Esophagus squamous epithelium (tissue), 5 donors: ENCODE data around the gene CCL25. TPM values are rescaled to one million over a fixed set of nuclear protein-coding genes. Genes with fewer than 3 reads are reported as not detected.

Experiments
- DNase-seq: peaks from one replicate; lab custom pipeline; 2025; lab: John Stamatoyannopoulos, UW
- H3K27ac ChIP-seq, 4 donors: fragments of 200-600 bp; sonication (generic); one replicate each; pipeline ENCODE4 v1.5.1; 2016 to 2019; ENCODE audit warnings: mild to moderate bottlenecking in 1 of 4
- H3K27me3 ChIP-seq, 4 donors: fragments of 200-600 bp; sonication (generic); 1 replicate in 3 of 4; 2 replicates in 1 of 4; pipeline versions ENCODE4 v1.5.1 to v1.6.0; 2017 to 2021; ENCODE audit warnings: antibody characterized with exemption in 1 of 4
- H3K36me3 ChIP-seq, 3 donors: fragments of 200-600 bp; sonication (generic); one replicate each; pipeline ENCODE4 v1.5.1; 2016 to 2019
- H3K4me1 ChIP-seq, 3 donors: fragments of 200-600 bp; sonication (generic); one replicate each; pipeline ENCODE4 v1.5.1; 2017 to 2019
- H3K4me3 ChIP-seq, 4 donors: fragments of 200-600 bp; sonication (generic); 1 replicate in 3 of 4; 2 replicates in 1 of 4; pipeline ENCODE4 v1.5.1; 2016 to 2019; ENCODE audit warnings: mild to moderate bottlenecking in 2 of 4, moderate library complexity in 1 of 4
- H3K9me3 ChIP-seq, 3 donors: fragments of 200-600 bp; sonication (generic); one replicate each; pipeline ENCODE4 v1.5.1; 2016 to 2019
- POLR2A ChIP-seq, 4 donors: fragments of 450-650 bp; IDR thresholded peaks; one replicate each; pipeline ENCODE4 v1.6.1; 2017; ENCODE audit warnings: antibody characterized with exemption in 4 of 4, mild to moderate bottlenecking in 4 of 4, moderate library complexity in 3 of 4
- WGBS, 2 donors: methylation state at CpG; one replicate each; pipeline ENCODE4 v1.1.5; 2018; 5-methylcytosine and 5-hydroxymethylcytosine counted together
- intact Hi-C: fragments of 100-400 bp; cut with DNase I; formaldehyde crosslinking; loops from one replicate; pipeline ENCODE4 v1.15.0; 2022
- total RNA-seq, 4 donors: library from RNA; depleted of rRNA; stranded (reverse); fragments of >200 nt; gene quantifications; one replicate each; pipeline ENCODE4 v1.1.0, GENCODE V29; 2016
- TF ChIP-seq, protein P1 (sequence below), 6 experiments: fragments of 450-650 bp in 4 of 6; fragments of 200-600 bp in 2 of 6; sonication (generic) in 2 of 6; IDR thresholded peaks; one replicate each; pipeline ENCODE4 v1.5.1; 2016 to 2019; ENCODE audit warnings: antibody characterized with exemption in 6 of 6, mild to moderate bottlenecking in 4 of 6, moderate library complexity in 4 of 6
- donor health status: DM: yes; HTN: yes; CAD: no.

CCL25 gene
- total RNA-seq, 4 donors from 2014 or later = not detected

DNA sequence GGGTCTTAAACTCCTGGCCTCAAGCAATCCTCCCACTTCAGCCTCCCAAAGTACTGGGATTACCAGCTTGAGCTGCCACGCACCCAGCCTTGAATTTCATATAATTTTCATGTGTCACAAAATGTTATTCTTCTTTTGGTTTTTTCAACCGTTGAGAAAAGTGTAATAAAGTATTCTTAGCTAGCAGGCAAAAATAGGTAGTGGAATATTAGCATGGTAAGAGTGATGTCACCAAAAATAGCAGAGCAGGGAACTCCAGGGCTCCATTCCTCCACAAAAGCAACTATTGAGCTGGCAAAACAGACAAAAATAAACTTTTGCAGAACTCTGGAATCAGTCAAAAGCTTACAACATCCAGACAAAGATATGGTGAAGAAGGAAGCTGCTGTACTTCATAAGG lies 52.9 kb downstream of the CCL25 start:
- H3K4me3 ChIP-seq = no peak overlapping the region
- intact Hi-C loops = no loop called here
- no peaks in the 10 kb centered on the region for H3K4me1 ChIP-seq
- H3K36me3 ChIP-seq = no peaks in the 10 kb centered on the region
- no peak overlapping the region for H3K27ac ChIP-seq
- WGBS, 2 donors = 51 to 88% methylated on average over 2 of the region's 2 CpGs
- peaks cover 0 to 25% (median 0%) of the 10 kb centered on the region in 4 donors for H3K27me3 ChIP-seq
- H3K9me3 ChIP-seq = no peaks in the 10 kb centered on the region
- no peak for TF ChIP-seq POLR2A (IDR thresholded peaks at IDR 0.05)
- TF ChIP-seq, protein P1, sequence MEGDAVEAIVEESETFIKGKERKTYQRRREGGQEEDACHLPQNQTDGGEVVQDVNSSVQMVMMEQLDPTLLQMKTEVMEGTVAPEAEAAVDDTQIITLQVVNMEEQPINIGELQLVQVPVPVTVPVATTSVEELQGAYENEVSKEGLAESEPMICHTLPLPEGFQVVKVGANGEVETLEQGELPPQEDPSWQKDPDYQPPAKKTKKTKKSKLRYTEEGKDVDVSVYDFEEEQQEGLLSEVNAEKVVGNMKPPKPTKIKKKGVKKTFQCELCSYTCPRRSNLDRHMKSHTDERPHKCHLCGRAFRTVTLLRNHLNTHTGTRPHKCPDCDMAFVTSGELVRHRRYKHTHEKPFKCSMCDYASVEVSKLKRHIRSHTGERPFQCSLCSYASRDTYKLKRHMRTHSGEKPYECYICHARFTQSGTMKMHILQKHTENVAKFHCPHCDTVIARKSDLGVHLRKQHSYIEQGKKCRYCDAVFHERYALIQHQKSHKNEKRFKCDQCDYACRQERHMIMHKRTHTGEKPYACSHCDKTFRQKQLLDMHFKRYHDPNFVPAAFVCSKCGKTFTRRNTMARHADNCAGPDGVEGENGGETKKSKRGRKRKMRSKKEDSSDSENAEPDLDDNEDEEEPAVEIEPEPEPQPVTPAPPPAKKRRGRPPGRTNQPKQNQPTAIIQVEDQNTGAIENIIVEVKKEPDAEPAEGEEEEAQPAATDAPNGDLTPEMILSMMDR (IDR thresholded peaks at IDR 0.05) = no peak
- DNase-seq = no peak

DNA sequence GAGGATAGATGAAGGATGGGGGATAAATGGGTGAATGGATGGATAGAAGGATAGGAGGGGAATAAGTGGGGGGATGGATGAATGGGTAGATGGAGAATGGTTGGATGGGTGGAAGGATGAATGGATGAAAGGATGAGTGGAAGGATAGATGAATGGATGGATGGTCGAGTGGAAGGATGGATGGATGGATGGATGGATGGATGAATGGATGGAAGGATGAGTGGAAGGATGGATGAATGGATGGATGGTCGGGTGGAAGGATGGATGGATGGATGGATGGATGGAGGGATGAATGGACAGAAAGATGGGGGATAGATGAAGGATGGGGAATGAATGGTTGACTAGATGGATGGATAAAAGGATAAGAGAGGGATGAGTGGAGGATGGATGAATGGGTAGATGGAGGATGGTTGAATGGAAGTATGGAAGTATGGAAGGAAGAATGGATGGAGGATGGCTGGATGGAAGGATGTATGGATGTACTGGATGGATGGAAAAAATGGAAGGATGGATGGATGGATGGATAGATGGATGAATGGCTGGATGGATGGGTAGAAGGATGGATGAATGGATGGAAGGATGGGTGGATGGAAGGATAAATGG lies 54.8 kb downstream of the CCL25 start:
- TF ChIP-seq POLR2A (IDR thresholded peaks at IDR 0.05) = no peak
- TF ChIP-seq, protein P1 (IDR thresholded peaks at IDR 0.05) = no peak
- peaks cover 0 to 30% (median 0%) of the 10 kb centered on the region in 4 donors for H3K27me3 ChIP-seq
- 47 to 56% methylated on average over 2 of the region's 2 CpGs for WGBS, 2 donors
- H3K4me3 ChIP-seq = no peak overlapping the region
- intact Hi-C loops = no loop called here
- no peak overlapping the region for H3K27ac ChIP-seq
- H3K9me3 ChIP-seq = no peaks in the 10 kb centered on the region
- no peaks in the 10 kb centered on the region for H3K36me3 ChIP-seq
- DNase-seq = no peak
- no peaks in the 10 kb centered on the region for H3K4me1 ChIP-seq

DNA sequence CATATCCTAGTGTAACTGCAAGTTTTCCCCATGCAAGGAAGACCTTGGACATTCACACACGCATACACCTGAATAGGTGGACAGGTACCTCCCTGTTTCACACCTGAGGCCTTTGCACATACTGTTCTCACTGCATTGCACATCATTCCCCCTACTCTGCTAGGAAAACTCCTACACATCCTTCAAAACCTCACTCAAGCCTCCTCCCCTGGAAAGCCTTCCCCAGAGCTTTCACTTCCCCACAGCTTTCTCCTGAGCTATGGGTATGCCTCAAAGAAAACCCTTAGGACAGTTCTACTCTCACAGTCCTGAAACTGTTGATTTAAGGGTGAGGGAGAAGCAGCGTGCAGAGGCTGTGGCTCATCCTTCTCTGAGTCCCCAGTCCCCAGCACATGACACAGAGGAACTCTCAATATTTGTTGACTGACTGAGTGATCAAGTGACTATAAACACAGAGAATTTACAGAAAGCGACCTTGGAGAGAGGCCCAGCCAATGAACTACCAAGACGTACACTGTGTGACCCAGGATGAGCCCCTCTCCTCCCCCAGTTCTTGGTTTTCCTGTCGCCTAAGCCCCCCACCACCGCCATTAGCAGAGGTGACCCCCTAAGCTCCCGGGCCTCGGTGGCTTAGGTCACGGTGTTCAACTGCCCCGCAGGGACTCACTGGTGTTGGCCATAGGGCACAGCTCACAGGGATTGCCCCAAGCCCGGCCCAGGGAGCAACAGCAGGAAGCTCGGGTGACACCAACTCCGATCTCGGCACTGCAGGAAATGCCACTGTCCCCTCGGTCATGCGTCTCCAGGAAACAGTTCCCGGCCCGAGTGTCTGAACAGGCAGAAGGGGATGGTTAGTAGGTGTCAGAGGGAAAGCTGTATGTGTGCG lies 56.2 kb downstream of the CCL25 start:
- no peaks in the 10 kb centered on the region for H3K36me3 ChIP-seq
- intact Hi-C loops = no loop called here
- H3K4me1 ChIP-seq = no peaks in the 10 kb centered on the region
- no peak overlapping the region for H3K4me3 ChIP-seq
- H3K27ac ChIP-seq = no peak overlapping the region
- H3K27me3 ChIP-seq = peaks cover 0 to 30% (median 0%) of the 10 kb centered on the region in 4 donors
- no peaks in the 10 kb centered on the region for H3K9me3 ChIP-seq
- DNase-seq = no peak
- 61 to 88% methylated on average over 6 to 13 of the region's 19 CpGs for WGBS, 2 donors
- TF ChIP-seq, protein P1 (IDR thresholded peaks at IDR 0.05) = no peak
- no peak for TF ChIP-seq POLR2A (IDR thresholded peaks at IDR 0.05)

DNA sequence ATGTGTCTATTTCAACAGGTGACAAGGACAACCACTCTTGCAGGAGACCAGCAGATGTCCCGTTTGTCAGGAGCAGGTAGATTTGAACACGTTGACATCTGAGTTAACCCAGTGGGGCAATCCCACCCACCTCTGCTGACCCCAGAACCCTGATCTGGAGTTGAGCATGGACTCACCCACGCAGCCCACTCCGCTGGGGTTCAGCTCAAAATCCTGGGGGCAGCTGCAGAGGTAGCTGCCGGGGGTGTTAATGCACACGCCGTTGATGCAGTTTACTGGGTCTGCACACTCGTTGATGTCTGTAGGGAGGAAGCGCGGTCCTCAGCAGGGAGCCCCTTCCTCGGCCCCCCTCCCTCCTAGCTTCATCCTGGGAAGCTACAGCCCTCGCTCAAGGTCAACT lies 56.9 kb downstream of the CCL25 start:
- Histone ChIP-seq H3K4me1 (no peaks in the 10 kb centered on the region), H3K36me3 (no peaks in the 10 kb centered on the region), H3K9me3 (no peaks in the 10 kb centered on the region), H3K27me3 (peaks cover 0 to 30% (median 0%) of the 10 kb centered on the region in 4 donors), H3K27ac (no peak overlapping the region), H3K4me3 (no peak overlapping the region)
- DNase-seq = no peak
- TF ChIP-seq POLR2A (IDR thresholded peaks at IDR 0.05) = no peak
- TF ChIP-seq, protein P1 (IDR thresholded peaks at IDR 0.05) = no peak
- 71 to 89% methylated on average over 3 to 12 of the region's 12 CpGs for WGBS, 2 donors
- intact Hi-C loops = no loop called here
